GM21717 (cell line): ENCODE measurements around the gene SH3BP1.

Experiments
- ATAC-seq: cut with Tn5 transposase; IDR thresholded peaks from one replicate; pipeline ENCODE4 v1.9.1; 2021; ENCODE audit warnings: mild to moderate bottlenecking, moderate library complexity; ENCODE audit not compliant: unreplicated experiment

The SH3BP1 gene

DNA sequence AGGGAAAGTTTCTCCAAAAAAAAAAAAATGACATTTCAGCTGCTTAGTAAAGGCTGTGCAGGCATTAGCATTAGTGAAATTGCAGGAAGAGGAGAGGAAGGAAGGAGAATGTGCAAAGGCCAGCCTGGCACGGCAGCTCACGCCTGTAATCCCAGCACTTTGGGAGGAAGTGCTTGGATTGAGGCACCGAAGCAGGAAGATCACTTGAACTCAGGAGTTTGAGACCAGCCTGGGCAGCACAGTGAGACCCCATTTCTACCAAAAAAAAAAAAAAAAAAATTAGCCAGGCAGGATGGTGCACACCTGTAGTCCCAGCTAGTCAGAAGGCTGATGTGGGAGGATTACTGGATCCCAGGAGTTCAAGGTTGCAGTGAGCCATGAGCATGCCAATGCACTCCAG lies 65.2 kb downstream of the SH3BP1 start:
- no peak for ATAC-seq

DNA sequence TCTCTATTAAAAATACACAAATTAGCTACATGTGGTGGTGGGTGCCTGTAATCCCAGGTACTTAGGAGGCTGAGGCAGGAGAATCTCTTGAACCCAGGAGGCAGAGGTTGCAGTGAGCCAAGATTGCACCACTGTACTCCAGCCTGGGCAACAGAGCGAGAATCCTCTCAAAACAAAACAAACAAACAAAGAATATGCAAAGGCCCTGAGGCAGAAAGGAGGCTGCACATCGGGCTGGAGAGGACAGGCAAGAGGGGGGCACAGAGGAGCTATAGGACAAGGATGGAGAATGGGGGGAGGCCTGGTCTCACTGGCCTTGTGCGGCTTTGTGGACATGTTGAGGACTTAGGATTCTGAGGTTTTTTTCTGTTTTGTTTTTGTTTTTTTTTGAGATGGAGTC lies 65.7 kb downstream of the SH3BP1 start:
- no peak for ATAC-seq
